DND-41 (cell line): ENCODE results near the gene GADL1.

Source experiments
- ATAC-seq: fragments of 200-7000 bp; cut with Tn5 transposase; 3 replicates; pipeline ENCODE4 v1.9.1; 2021; ENCODE audit warnings: low read depth; ENCODE audit not compliant: insufficient read depth
- DNase-seq: peaks from one replicate; pipeline ENCODE4 v3.0.0-alpha.2; 2020
- H2AFZ ChIP-seq: 2 replicates; pipeline ENCODE4 v1.6.0; 2012; ENCODE audit warnings: low read depth, low read length
- H3K27ac ChIP-seq: 2 replicates; pipeline ENCODE4 v1.5.1; 2012; ENCODE audit warnings: low read length, inconsistent platforms
- H3K27me3 ChIP-seq: fragments of 200-600 bp; sonication (generic); 2 replicates; pipeline ENCODE4 v1.6.0; 2012; ENCODE audit warnings: low read length, mild to moderate bottlenecking, inconsistent platforms; ENCODE audit not compliant: insufficient read depth, poor library complexity
- H3K36me3 ChIP-seq: 2 replicates; pipeline ENCODE4 v1.5.1; 2012; ENCODE audit warnings: low read length, inconsistent platforms; ENCODE audit not compliant: insufficient read depth
- H3K4me1 ChIP-seq: 2 replicates; pipeline ENCODE4 v1.5.1; 2012; ENCODE audit warnings: mild to moderate bottlenecking, low read length; ENCODE audit not compliant: insufficient read depth
- H3K4me2 ChIP-seq: 2 replicates; pipeline ENCODE4 v1.6.0; 2012; ENCODE audit warnings: mild to moderate bottlenecking, moderate library complexity, low read length, inconsistent platforms; ENCODE audit not compliant: insufficient read depth
- H3K4me3 ChIP-seq, 2 experiments: fragments of 200-600 bp in 1 of 2; shearing (Covaris generic) in 1 of 2; 2 replicates each; pipeline ENCODE4 v1.5.1; 2012 to 2016; ENCODE audit warnings: inconsistent platforms in 2 of 2, low read length in 2 of 2, mild to moderate bottlenecking in 2 of 2, low read depth in 1 of 2, moderate library complexity in 1 of 2
- H3K79me2 ChIP-seq: 2 replicates; pipeline ENCODE4 v1.6.0; 2012; ENCODE audit warnings: low read length, inconsistent platforms; ENCODE audit not compliant: insufficient read depth
- H3K9ac ChIP-seq: 2 replicates; pipeline ENCODE4 v1.6.0; 2012; ENCODE audit warnings: low read depth, mild to moderate bottlenecking, inconsistent platforms, low read length, moderate library complexity
- H3K9me3 ChIP-seq: 2 replicates; pipeline ENCODE4 v1.5.1; 2012; ENCODE audit warnings: low read length, moderate library complexity, mild to moderate bottlenecking, inconsistent platforms; ENCODE audit not compliant: insufficient read depth, severe bottlenecking
- H4K20me1 ChIP-seq: 2 replicates; pipeline ENCODE4 v1.6.0; 2012; ENCODE audit warnings: low read length; ENCODE audit not compliant: insufficient read depth
- CTCF ChIP-seq: IDR thresholded peaks from 2 replicates; pipeline ENCODE4 v1.5.1; 2012; ENCODE audit warnings: borderline replicate concordance, low read length, moderate library complexity, mild to moderate bottlenecking; ENCODE audit not compliant: poor library complexity, severe bottlenecking; ENCODE audit errors: extremely low read depth
- EZH2 ChIP-seq: IDR thresholded peaks from 3 replicates; pipeline ENCODE4 v1.6.1; 2012; ENCODE audit warnings: borderline replicate concordance, low read depth, mild to moderate bottlenecking, moderate library complexity, low read length, inconsistent platforms; ENCODE audit not compliant: severe bottlenecking

GADL1 gene

GRCh38 chr3:30893678-30894325 lies 659 bp downstream of the GADL1 start:
- H3K4me3 ChIP-seq, result peak overlapping the region in 1 of 2 experiments; percentile 66; a peak in 2 of 4 replicates
- TF ChIP-seq EZH2 (no peak), CTCF (no peak)
- H4K20me1 ChIP-seq, result no peaks in the 10 kb centered on the region
- no peaks in the 10 kb centered on the region for H3K36me3 ChIP-seq
- H3K9me3 ChIP-seq, result no peaks in the 10 kb centered on the region
- H3K4me1 ChIP-seq, result peaks cover 35% of the 10 kb centered on the region
- H3K4me2 ChIP-seq, result peak overlapping the region; percentile 88
- no peak overlapping the region for H2AFZ ChIP-seq
- DNase-seq (no peak), ATAC-seq (no peak)
- no peaks in the 10 kb centered on the region for H3K79me2 ChIP-seq
- peak overlapping the region; percentile 56; the same call in 1 of the 2 replicates for H3K9ac ChIP-seq
- no peak overlapping the region for H3K27ac ChIP-seq
- no peaks in the 10 kb centered on the region for H3K27me3 ChIP-seq

GRCh38 chr3:30890907-30891306 lies 3.6 kb downstream of the GADL1 start:
- TF ChIP-seq CTCF, result no peak
- TF ChIP-seq EZH2, result no peak
- Histone ChIP-seq H3K4me2 (peak overlapping the region; percentile 0; the same call in 1 of the 2 replicates), H3K9me3 (peaks cover 5% of the 10 kb centered on the region), H3K4me1 (peaks cover 35% of the 10 kb centered on the region), H2AFZ (no peak overlapping the region), H3K9ac (no peak overlapping the region), H3K79me2 (no peaks in the 10 kb centered on the region), H3K27ac (peak overlapping the region; percentile 37), H3K4me3 (no peak overlapping the region), H3K36me3 (no peaks in the 10 kb centered on the region), H3K27me3 (no peaks in the 10 kb centered on the region), H4K20me1 (no peaks in the 10 kb centered on the region)
- DNase-seq (peak; percentile 57), ATAC-seq (peak; percentile 79)

GRCh38 chr3:30886888-30887287 lies 7.6 kb downstream of the GADL1 start:
- H3K9me3 ChIP-seq, result peaks cover 5% of the 10 kb centered on the region
- TF ChIP-seq CTCF (no peak), EZH2 (no peak)
- H3K27ac ChIP-seq, result no peak overlapping the region
- no peaks in the 10 kb centered on the region for H3K79me2 ChIP-seq
- H3K4me3 ChIP-seq, result no peak overlapping the region
- H3K4me2 ChIP-seq, result no peak overlapping the region
- no peak overlapping the region for H2AFZ ChIP-seq
- no peaks in the 10 kb centered on the region for H3K36me3 ChIP-seq
- no peaks in the 10 kb centered on the region for H3K27me3 ChIP-seq
- H4K20me1 ChIP-seq, result no peaks in the 10 kb centered on the region
- H3K4me1 ChIP-seq, result peaks cover 21% of the 10 kb centered on the region
- DNase-seq (no peak), ATAC-seq (no peak)
- H3K9ac ChIP-seq, result no peak overlapping the region

- no peak overlapping the region for H3K4me2 ChIP-seq
- H3K36me3 ChIP-seq, result no peaks in the 10 kb centered on the region
- no peak overlapping the region for H3K4me3 ChIP-seq
- H3K4me1 ChIP-seq, result no peaks in the 10 kb centered on the region
- no peak overlapping the region for H3K9ac ChIP-seq
- H4K20me1 ChIP-seq, result no peaks in the 10 kb centered on the region
- H3K79me2 ChIP-seq, result no peaks in the 10 kb centered on the region
- no peak for TF ChIP-seq EZH2
- TF ChIP-seq CTCF, result no peak
- no peak overlapping the region for H2AFZ ChIP-seq
- H3K9me3 ChIP-seq, result peaks cover 5% of the 10 kb centered on the region
- ATAC-seq, result no peak
- no peak overlapping the region for H3K27ac ChIP-seq
- no peak for DNase-seq
- no peaks in the 10 kb centered on the region for H3K27me3 ChIP-seq
These were observed 15.6 kb downstream of the GADL1 start for GRCh38 chr3:30878862-30879261.
